ENCODE measurements around the gene UBE2E1.

DNA sequence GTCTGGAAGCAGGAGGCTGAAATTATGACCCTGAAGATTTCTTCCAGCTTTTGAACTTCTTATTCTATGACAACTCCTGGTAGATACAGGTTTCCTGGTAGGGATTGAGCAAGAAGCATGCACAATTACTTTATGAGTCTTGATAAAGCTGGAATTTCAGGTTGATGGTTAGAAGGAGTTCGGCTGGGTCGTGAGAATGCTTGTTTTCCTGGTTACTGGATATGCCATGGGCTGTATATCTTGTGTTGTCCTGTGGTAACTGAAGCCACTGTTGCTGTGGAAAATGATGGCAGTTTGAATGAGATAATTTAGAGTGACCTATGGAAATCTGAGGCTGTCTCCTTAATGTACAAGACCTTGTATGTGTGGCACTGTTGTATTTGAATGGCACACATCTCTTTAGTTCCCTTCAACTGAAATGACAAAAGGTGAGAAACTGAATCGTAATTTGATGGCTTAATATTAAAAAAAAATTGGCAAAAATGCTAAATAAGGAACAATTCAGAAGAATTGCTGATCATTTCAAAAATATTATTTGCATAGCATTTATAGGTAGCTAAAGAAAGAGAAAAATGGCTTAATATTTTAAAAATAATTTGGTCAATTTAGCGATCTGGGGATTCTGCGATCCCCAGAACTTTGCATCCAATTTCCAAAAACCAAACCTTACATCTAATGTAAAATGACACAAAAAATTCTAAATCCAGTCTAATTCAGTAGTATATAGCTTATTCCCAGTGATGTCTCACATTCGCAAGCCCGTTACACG lies 1.1 kb upstream of the UBE2E1 start:
- TF ChIP-seq, protein P1, sequence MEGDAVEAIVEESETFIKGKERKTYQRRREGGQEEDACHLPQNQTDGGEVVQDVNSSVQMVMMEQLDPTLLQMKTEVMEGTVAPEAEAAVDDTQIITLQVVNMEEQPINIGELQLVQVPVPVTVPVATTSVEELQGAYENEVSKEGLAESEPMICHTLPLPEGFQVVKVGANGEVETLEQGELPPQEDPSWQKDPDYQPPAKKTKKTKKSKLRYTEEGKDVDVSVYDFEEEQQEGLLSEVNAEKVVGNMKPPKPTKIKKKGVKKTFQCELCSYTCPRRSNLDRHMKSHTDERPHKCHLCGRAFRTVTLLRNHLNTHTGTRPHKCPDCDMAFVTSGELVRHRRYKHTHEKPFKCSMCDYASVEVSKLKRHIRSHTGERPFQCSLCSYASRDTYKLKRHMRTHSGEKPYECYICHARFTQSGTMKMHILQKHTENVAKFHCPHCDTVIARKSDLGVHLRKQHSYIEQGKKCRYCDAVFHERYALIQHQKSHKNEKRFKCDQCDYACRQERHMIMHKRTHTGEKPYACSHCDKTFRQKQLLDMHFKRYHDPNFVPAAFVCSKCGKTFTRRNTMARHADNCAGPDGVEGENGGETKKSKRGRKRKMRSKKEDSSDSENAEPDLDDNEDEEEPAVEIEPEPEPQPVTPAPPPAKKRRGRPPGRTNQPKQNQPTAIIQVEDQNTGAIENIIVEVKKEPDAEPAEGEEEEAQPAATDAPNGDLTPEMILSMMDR (IDR thresholded peaks at IDR 0.05): no peak
- TF ChIP-seq POLR2AphosphoS5 (IDR thresholded peaks at IDR 0.05): no peak
